H1 (cell line): Measurements from ENCODE around the gene UGT1A7. TPM values are rescaled to one million over a fixed set of nuclear protein-coding genes. Genes with fewer than 3 reads are reported as not detected.

ENCODE experiments used
- CTCF ChIA-PET: fragments of 300-600 bp; sonication (Branson Sonifier 250); formaldehyde crosslinking; loops from one replicate; lab custom pipeline; 2021; ENCODE audit not compliant: partially characterized antibody; lab: Charles Lee
- POLR2A ChIA-PET: fragments of 300-600 bp; sonication (Branson Sonifier 250); formaldehyde crosslinking; loops from one replicate; lab custom pipeline; 2021; ENCODE audit warnings: inconsistent platforms; ENCODE audit not compliant: partially characterized antibody; lab: Charles Lee
- DNase-seq, 2 experiments: peaks; one replicate each; pipeline versions ENCODE4 v3.0.0 to v3.0.0-alpha.2; 2010 to 2022; ENCODE audit warnings: low spot score in 2 of 2, low read depth in 1 of 2, mixed read lengths in 1 of 2
- FAIRE-seq: peaks from 2 replicates; lab custom pipeline; 2011; peaks lifted over from hg19 to GRCh38; lab: Jason Lieb, UNC
- H2AFZ ChIP-seq: 2 replicates; pipeline ENCODE4 v1.8.1; 2012; ENCODE audit warnings: low read length, inconsistent platforms
- H2AK5ac ChIP-seq: 2 replicates; pipeline ENCODE4 v1.6.1; 2013; ENCODE audit warnings: low read depth, low read length
- H2BK120ac ChIP-seq: replicated peaks from 2 replicates; pipeline ENCODE3; 2013; ENCODE audit warnings: low read depth, low read length, inconsistent platforms
- H2BK12ac ChIP-seq: 2 replicates; pipeline ENCODE4 v1.6.1; 2013; ENCODE audit warnings: low read depth, low read length
- H2BK15ac ChIP-seq: 2 replicates; pipeline ENCODE4 v1.6.1; 2013; ENCODE audit warnings: low read length
- H2BK20ac ChIP-seq: 2 replicates; pipeline ENCODE4 v1.6.1; 2013; ENCODE audit warnings: low read length
- H2BK5ac ChIP-seq: 2 replicates; pipeline ENCODE4 v1.6.1; 2013; ENCODE audit warnings: low read depth, low read length
- H3K14ac ChIP-seq: 2 replicates; pipeline ENCODE4 v1.6.1; 2013; ENCODE audit warnings: inconsistent platforms; ENCODE audit not compliant: insufficient read length
- H3K18ac ChIP-seq: 2 replicates; pipeline ENCODE4 v1.6.1; 2013; ENCODE audit warnings: low read length; ENCODE audit errors: extremely low read depth
- H3K23ac ChIP-seq: 2 replicates; pipeline ENCODE4 v1.6.1; 2013; ENCODE audit warnings: inconsistent platforms; ENCODE audit not compliant: insufficient read length
- H3K23me2 ChIP-seq: 2 replicates; pipeline ENCODE4 v1.6.1; 2013; ENCODE audit warnings: low read depth, low read length
- H3K27ac ChIP-seq: 2 replicates; pipeline ENCODE4 v1.6.1; 2011; ENCODE audit warnings: low read depth, low read length, inconsistent platforms
- H3K27me3 ChIP-seq, 4 experiments: replicated peaks in 1 of 4; 1 replicate in 1 of 4; 2 replicates in 3 of 4; pipeline versions ENCODE4 v1.6.1 to v1.8.1; 2011 to 2013; ENCODE audit warnings: low read length in 3 of 4, mild to moderate bottlenecking in 3 of 4, inconsistent platforms in 2 of 4, mixed read lengths in 2 of 4, moderate library complexity in 1 of 4; ENCODE audit not compliant: control insufficient read depth in 3 of 4, insufficient read depth in 3 of 4; ENCODE audit errors: extremely low read depth in 1 of 4
- H3K36me3 ChIP-seq, 4 experiments: 2 replicates each; pipeline versions ENCODE4 v1.6.1 to v1.8.1; 2011 to 2013; ENCODE audit warnings: mild to moderate bottlenecking in 4 of 4, low read length in 3 of 4, moderate library complexity in 2 of 4, control low read depth in 1 of 4, inconsistent platforms in 1 of 4; ENCODE audit not compliant: insufficient read depth in 4 of 4, control insufficient read depth in 2 of 4
- H3K4ac ChIP-seq: replicated peaks from 2 replicates; pipeline ENCODE3; 2013; ENCODE audit warnings: low read length, low read depth, mixed read lengths, inconsistent platforms; ENCODE audit not compliant: insufficient read length
- H3K4me1 ChIP-seq, 4 experiments: replicated peaks in 1 of 4; 1 replicate in 1 of 4; 2 replicates in 3 of 4; pipeline versions ENCODE4 v1.6.1 to v1.8.1; 2011 to 2013; ENCODE audit warnings: low read length in 3 of 4, inconsistent platforms in 2 of 4, mixed read lengths in 1 of 4; ENCODE audit not compliant: insufficient read depth in 4 of 4, control insufficient read depth in 3 of 4
- H3K4me2 ChIP-seq, 2 experiments: 2 replicates each; pipeline versions ENCODE4 v1.6.1 to v1.8.1; 2011 to 2013; ENCODE audit warnings: low read depth in 2 of 2, low read length in 2 of 2, control low read depth in 1 of 2, inconsistent platforms in 1 of 2, mild to moderate bottlenecking in 1 of 2; ENCODE audit not compliant: insufficient read depth in 1 of 2
- H3K4me3 ChIP-seq, 4 experiments: fragments of 200-600, 300-600 bp in 1 of 4; sonication (generic), shearing (Covaris generic), sonication (Bioruptor Twin) in 1 of 4; 2 replicates each; pipeline versions ENCODE4 v1.5.1 to v1.8.1; 2011 to 2016; ENCODE audit warnings: low read length in 4 of 4, low read depth in 3 of 4, control low read depth in 2 of 4, inconsistent platforms in 2 of 4, mild to moderate bottlenecking in 2 of 4, mixed read lengths in 1 of 4, moderate library complexity in 1 of 4; ENCODE audit not compliant: insufficient read depth in 2 of 4; ENCODE audit errors: extremely low read depth in 1 of 4
- H3K56ac ChIP-seq: replicated peaks from 2 replicates; pipeline ENCODE3; 2013; ENCODE audit warnings: low read depth, mild to moderate bottlenecking, mixed read lengths, low read length, inconsistent platforms; ENCODE audit not compliant: insufficient read length
- H3K79me1 ChIP-seq: 2 replicates; pipeline ENCODE4 v1.6.1; 2013; ENCODE audit warnings: low read depth, low read length, control low read depth
- H3K79me2 ChIP-seq, 2 experiments: 2 replicates each; pipeline versions ENCODE4 v1.6.1 to v1.8.1; 2012 to 2013; ENCODE audit warnings: low read length in 2 of 2, mild to moderate bottlenecking in 2 of 2, inconsistent platforms in 1 of 2; ENCODE audit not compliant: insufficient read depth in 2 of 2, control insufficient read depth in 1 of 2
- H3K9ac ChIP-seq, 4 experiments: replicated peaks in 1 of 4; 1 replicate in 1 of 4; 2 replicates in 3 of 4; pipeline versions ENCODE4 v1.6.1 to v1.8.1; 2011 to 2013; ENCODE audit warnings: low read depth in 3 of 4, low read length in 3 of 4, control low read depth in 2 of 4, mild to moderate bottlenecking in 2 of 4, moderate library complexity in 2 of 4, inconsistent platforms in 1 of 4; ENCODE audit errors: extremely low read depth in 1 of 4
- H3K9me3 ChIP-seq, 2 experiments: 2 replicates each; pipeline versions ENCODE4 v1.6.1 to v1.8.1; 2012 to 2013; ENCODE audit warnings: mild to moderate bottlenecking in 2 of 2, moderate library complexity in 2 of 2, control low read depth in 1 of 2, inconsistent platforms in 1 of 2, low read depth in 1 of 2, low read length in 1 of 2, mixed read lengths in 1 of 2; ENCODE audit not compliant: insufficient read depth in 2 of 2
- H4K20me1 ChIP-seq, 2 experiments: replicated peaks in 1 of 2; 2 replicates each; pipeline versions ENCODE3 to v1.8.1; 2011 to 2013; ENCODE audit warnings: inconsistent platforms in 2 of 2, low read length in 2 of 2, mild to moderate bottlenecking in 1 of 2; ENCODE audit not compliant: insufficient read depth in 2 of 2, control insufficient read depth in 1 of 2
- H4K5ac ChIP-seq: 2 replicates; pipeline ENCODE4 v1.6.1; 2013; ENCODE audit warnings: low read length, low read depth, mixed read lengths, inconsistent platforms; ENCODE audit not compliant: insufficient read length
- H4K8ac ChIP-seq: 2 replicates; pipeline ENCODE4 v1.8.0; 2013; ENCODE audit warnings: mild to moderate bottlenecking, moderate library complexity, low read length, inconsistent platforms; ENCODE audit not compliant: insufficient read depth; ENCODE audit errors: extremely low read depth
- H4K91ac ChIP-seq: replicated peaks from 2 replicates; pipeline ENCODE3; 2013; ENCODE audit warnings: low read length, mixed read lengths, inconsistent platforms; ENCODE audit not compliant: insufficient read length
- ATF3 ChIP-seq: IDR thresholded peaks from 2 replicates; pipeline ENCODE4 v1.6.1; 2011; ENCODE audit warnings: low read depth, mild to moderate bottlenecking, low read length; ENCODE audit not compliant: insufficient read depth
- BCL11A ChIP-seq, 2 experiments: IDR thresholded peaks; one replicate each; pipeline ENCODE4 v1.6.1; 2011; ENCODE audit warnings: low read depth in 2 of 2, low read length in 2 of 2, mild to moderate bottlenecking in 2 of 2
- CHD1 ChIP-seq: IDR thresholded peaks from 2 replicates; pipeline ENCODE4 v1.6.1; 2012; ENCODE audit warnings: low read depth, low read length, improper control_type of control experiment
- GABPA ChIP-seq: IDR thresholded peaks from 2 replicates; pipeline ENCODE4 v1.6.1; 2011; ENCODE audit warnings: mild to moderate bottlenecking, low read length, moderate library complexity, borderline replicate concordance; ENCODE audit not compliant: insufficient read depth
- MAFK ChIP-seq: IDR thresholded peaks from 2 replicates; pipeline ENCODE4 v1.6.1; 2012; ENCODE audit warnings: low read depth, mild to moderate bottlenecking, improper control_type of control experiment, low read length
- PHF8 ChIP-seq: fragments of 200-600 bp; sonication (generic); conservative IDR thresholded peaks from 2 replicates; pipeline ENCODE4 v1.7.1; 2012; ENCODE audit warnings: low read depth, mild to moderate bottlenecking, inconsistent platforms, low read length, moderate library complexity
- POLR2A ChIP-seq, 2 experiments: IDR thresholded peaks; 1 replicate in 1 of 2; 2 replicates in 1 of 2; pipeline ENCODE4 v1.6.1; 2011; ENCODE audit warnings: low read depth in 2 of 2, low read length in 2 of 2, mild to moderate bottlenecking in 2 of 2; ENCODE audit errors: control extremely low read depth in 1 of 2
- SP1 ChIP-seq: IDR thresholded peaks from 2 replicates; pipeline ENCODE4 v1.6.1; 2011; ENCODE audit warnings: low read depth, low read length
- WGBS, 2 experiments: shearing (Covaris generic) in 1 of 2; methylation state at CpG; one replicate each; pipeline versions ENCODE4 v1.1.6 to v1.1.7; 2013 to 2015; ENCODE audit warnings: low lambda C conversion rate in 2 of 2, mixed read lengths in 2 of 2, inconsistent platforms in 1 of 2, low coverage in 1 of 2, missing lambda C conversion rate in 1 of 2; ENCODE audit not compliant: insufficient replicate concordance in 2 of 2, insufficient coverage in 1 of 2, insufficient read length in 1 of 2; ENCODE audit errors: extremely low coverage in 1 of 2, missing lambda C conversion rate in 1 of 2; 5-methylcytosine and 5-hydroxymethylcytosine counted together
- polyA plus RNA-seq, 7 experiments: library from polyadenylated mRNA; depleted of rRNA in 3 of 7; stranded (reverse) in 5 of 7; unstranded in 2 of 7; fragments of >200 nt in 5 of 7; fragments of 200-250 nt in 2 of 7; gene quantifications; 1 replicate in 5 of 7; 2 replicates in 1 of 7; 4 replicates in 1 of 7; pipeline versions ENCODE4 v1.2.1 to v1.2.3, GENCODE V29; 2011 to 2013; ENCODE audit warnings: missing spikeins in 2 of 7, mixed read lengths in 2 of 7
- total RNA-seq: library from RNA; stranded (reverse); fragmentation: NEBNext Ultra II Directional; extraction: Animal tissue kit (Norgen Biotek cat#: 25700); gene quantifications from 2 replicates; pipeline ENCODE4 v1.2.1, GENCODE V29; 2021
- TF ChIP-seq, protein P1 (sequence below): IDR thresholded peaks from 2 replicates; pipeline ENCODE4 v1.6.1; 2011; ENCODE audit warnings: low read length, improper control_type of control experiment

The UGT1A7 gene
- total and polyA plus RNA-seq, 2 of the 8 experiments (the other 6 are each of a cell fraction or from before 2014, with no cell fraction given): not detected

DNA sequence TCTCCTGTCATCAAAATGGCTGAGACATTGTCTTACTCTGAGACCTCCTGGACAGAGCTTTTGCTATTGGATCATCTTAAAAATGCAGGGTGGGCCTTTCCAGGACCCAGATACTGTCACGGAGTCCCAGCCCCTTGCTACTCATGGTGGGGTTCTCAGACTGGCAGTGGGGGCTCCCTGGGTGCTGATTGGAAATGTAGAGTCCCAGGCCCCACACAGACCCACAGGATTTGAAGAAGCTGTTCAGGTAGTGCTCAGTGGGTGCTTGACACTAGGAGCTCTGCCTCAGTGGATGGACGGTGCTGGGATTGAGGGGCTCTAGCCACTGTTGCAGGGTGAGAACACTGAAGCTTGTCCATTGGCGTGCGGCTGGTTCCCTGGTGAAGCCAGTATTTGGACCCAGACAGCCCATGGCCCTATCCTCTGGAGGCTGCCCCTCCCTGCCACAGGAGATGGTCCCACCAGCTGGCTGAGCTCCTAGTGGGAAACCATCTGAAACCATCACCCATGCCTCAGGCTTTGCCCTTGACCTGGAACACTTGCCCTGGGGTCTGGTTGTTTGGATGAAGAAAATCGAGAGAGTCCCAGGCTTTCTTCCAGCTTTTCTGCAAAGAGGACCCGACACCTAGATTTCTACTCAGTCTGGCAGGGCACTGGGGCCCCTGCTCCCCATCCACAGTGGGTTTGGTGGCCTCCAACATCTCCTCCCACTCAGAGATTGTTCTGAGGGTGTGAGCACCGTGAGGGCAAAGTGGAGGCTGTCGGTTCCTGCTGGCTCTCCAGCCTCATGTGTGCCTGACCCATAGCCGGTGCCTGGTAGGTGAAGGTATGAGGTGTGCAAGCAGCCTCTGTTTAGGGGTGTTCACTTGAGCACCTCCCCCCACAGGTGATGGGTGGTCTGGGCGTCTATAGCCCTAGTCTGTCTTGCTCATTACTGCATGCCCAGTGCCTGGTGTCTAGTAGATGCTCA is 126.5 kb downstream of the UGT1A7 start:
- Histone ChIP-seq H3K4me2 (no peak overlapping the region), H3K18ac (no peak overlapping the region), H4K20me1 (no peaks in the 10 kb centered on the region), H3K27ac (no peak overlapping the region), H2BK12ac (0 out of 2 replicates have a peak overlapping the region, but pooled peaks have one; percentile 27), H3K9me3 (peaks cover 0 to 4% of the 10 kb centered on the region in 2 experiments; a peak in 2 of 4 replicates), H3K4ac (no peak overlapping the region), H3K4me3 (no peak overlapping the region), H3K36me3 (no peaks in the 10 kb centered on the region), H3K14ac (no peak overlapping the region), H3K4me1 (no peaks in the 10 kb centered on the region), H3K79me1 (no peaks in the 10 kb centered on the region), H3K9ac (no peak overlapping the region), H2BK20ac (no peak overlapping the region), H4K91ac (no peak overlapping the region), H3K23ac (no peak overlapping the region), H3K23me2 (no peaks in the 10 kb centered on the region), H2AFZ (no peak overlapping the region), H2BK15ac (no peak overlapping the region), H3K56ac (no peak overlapping the region), H3K79me2 (no peaks in the 10 kb centered on the region), H3K27me3 (no peaks in the 10 kb centered on the region), H4K5ac (no peak overlapping the region), H4K8ac (no peak overlapping the region), H2BK120ac (no peak overlapping the region), H2BK5ac (no peak overlapping the region), H2AK5ac (no peak overlapping the region)
- DNase-seq (peak in 1 of 2 experiments; percentile 14), FAIRE-seq (no peak)
- ChIA-PET CTCF (no interaction called here), POLR2A (no interaction called here)
- 79% methylated on average over 10 of the region's 10 CpGs; no CpG with 5 or more reads in 1 of the 2 experiments for WGBS, 2 experiments
- TF ChIP-seq POLR2A (IDR thresholded peaks at IDR 0.05; ENCODE audit: control extremely low read depth in 1 of 2, low read depth in 2 of 2, low read length in 2 of 2) (no peak), CHD1 (no peak), GABPA (no peak), MAFK (no peak), SP1 (no peak), BCL11A (IDR thresholded peaks at IDR 0.05; ENCODE audit: low read depth in 2 of 2, low read length in 2 of 2) (no peak), PHF8 (no peak), ATF3 (no peak)
- TF ChIP-seq, protein P1, sequence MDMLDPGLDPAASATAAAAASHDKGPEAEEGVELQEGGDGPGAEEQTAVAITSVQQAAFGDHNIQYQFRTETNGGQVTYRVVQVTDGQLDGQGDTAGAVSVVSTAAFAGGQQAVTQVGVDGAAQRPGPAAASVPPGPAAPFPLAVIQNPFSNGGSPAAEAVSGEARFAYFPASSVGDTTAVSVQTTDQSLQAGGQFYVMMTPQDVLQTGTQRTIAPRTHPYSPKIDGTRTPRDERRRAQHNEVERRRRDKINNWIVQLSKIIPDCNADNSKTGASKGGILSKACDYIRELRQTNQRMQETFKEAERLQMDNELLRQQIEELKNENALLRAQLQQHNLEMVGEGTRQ: no peak
